Measurements from ENCODE around the gene GSDME. TPM values are rescaled to one million over a fixed set of nuclear protein-coding genes. Genes with fewer than 3 reads are reported as not detected.
"Not testable (repeated sequence)": the region's sequence is repeated elsewhere in the genome, so short reads cannot be mapped to it uniquely, and the experiment has no call there.

GSDME gene
- total RNA-seq, 4 donors from 2014 or later: 10.2 to 30.2 (median 16.4) TPM

DNA sequence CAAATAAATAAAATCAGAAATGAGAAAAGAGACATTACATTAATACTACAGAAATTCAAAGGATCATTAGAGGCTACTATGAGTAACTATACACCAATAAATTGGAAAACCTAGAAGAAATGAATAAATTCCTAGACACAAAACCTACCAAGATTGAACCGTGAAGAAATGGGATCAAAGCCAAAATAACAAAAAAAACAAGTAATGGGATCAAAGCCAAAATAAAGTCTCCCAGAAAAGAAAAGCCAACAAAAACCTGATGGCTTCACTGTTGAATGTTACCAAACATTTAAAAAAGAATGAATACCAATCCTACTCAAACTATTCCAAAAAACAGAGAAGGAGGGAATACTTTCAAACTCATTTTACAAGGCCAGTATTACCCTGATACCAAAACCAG is 20.0 kb downstream of the GSDME start:
- no peaks in the 10 kb centered on the region for H3K36me3 ChIP-seq
- no peak overlapping the region for H3K4me3 ChIP-seq (replicated peaks in 1 of 3)
- peaks cover 0 to 7% of the 10 kb centered on the region in 2 donors for H3K4me1 ChIP-seq
- DNase-seq: no peak
- no peaks in the 10 kb centered on the region for H3K27me3 ChIP-seq
- intact Hi-C loops (cut with DNase I): no loop called here
- H3K27ac ChIP-seq: no peak overlapping the region
- no peaks in the 10 kb centered on the region for H3K9me3 ChIP-seq
- 8 to 9% methylated on average over 1 of the region's 1 CpG for WGBS, 2 donors
- TF ChIP-seq, protein P1, sequence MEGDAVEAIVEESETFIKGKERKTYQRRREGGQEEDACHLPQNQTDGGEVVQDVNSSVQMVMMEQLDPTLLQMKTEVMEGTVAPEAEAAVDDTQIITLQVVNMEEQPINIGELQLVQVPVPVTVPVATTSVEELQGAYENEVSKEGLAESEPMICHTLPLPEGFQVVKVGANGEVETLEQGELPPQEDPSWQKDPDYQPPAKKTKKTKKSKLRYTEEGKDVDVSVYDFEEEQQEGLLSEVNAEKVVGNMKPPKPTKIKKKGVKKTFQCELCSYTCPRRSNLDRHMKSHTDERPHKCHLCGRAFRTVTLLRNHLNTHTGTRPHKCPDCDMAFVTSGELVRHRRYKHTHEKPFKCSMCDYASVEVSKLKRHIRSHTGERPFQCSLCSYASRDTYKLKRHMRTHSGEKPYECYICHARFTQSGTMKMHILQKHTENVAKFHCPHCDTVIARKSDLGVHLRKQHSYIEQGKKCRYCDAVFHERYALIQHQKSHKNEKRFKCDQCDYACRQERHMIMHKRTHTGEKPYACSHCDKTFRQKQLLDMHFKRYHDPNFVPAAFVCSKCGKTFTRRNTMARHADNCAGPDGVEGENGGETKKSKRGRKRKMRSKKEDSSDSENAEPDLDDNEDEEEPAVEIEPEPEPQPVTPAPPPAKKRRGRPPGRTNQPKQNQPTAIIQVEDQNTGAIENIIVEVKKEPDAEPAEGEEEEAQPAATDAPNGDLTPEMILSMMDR (IDR thresholded peaks at IDR 0.05): no peak
- no peak for TF ChIP-seq POLR2A (IDR thresholded peaks at IDR 0.05)

DNA sequence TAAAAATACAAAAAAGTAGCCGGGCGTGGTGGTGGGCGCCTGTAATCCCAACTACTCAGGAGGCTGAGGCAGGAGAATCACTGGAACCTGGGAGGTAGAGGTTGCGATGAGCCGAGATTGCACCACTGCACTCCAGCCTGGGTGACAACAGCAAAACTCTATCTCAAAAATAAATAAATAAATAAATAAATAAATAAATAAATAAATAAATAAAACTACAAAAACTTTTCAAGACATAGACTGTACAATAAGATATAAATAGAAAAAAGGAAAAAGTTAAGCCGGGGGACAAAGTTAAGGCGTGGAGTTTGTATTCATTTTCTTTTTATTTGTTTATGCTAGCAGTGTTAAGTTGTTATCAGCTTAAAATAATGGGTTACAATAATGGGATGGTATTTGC is 21.7 kb downstream of the GSDME start:
- 86 to 93% methylated on average over 7 of the region's 7 CpGs for WGBS, 2 donors
- H3K9me3 ChIP-seq; H3K27ac ChIP-seq; H3K4me1 ChIP-seq; H3K27me3 ChIP-seq; H3K36me3 ChIP-seq; intact Hi-C loops (cut with DNase I); DNase-seq; H3K4me3 ChIP-seq (replicated peaks in 1 of 3): not testable (repeated sequence)

DNA sequence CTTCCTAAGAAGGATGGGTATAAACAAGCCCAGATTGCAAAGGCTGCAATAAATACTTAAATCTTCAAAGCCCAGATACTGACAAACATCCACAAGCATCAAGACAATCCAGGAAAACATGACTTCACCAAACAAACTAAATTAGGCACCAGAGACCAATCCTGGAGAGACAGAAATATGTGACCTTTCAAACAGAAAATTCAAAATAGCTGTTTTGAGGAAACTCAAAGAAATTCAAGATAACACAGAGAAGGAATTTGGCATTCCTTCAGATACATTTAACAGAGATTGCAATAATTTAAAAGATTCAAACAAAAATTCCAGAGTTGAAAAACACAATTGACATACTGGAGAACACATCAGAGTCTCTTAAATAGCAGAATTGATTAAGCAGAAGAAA is 23.0 kb downstream of the GSDME start:
- Histone ChIP-seq H3K4me1 (peaks cover 0 to 7% of the 10 kb centered on the region in 2 donors), H3K27me3 (no peaks in the 10 kb centered on the region), H3K9me3 (no peaks in the 10 kb centered on the region), H3K36me3 (no peaks in the 10 kb centered on the region), H3K4me3 (replicated peaks in 1 of 3) (no peak overlapping the region), H3K27ac (no peak overlapping the region)
- DNase-seq: no peak
- intact Hi-C loops (cut with DNase I): no loop called here
- TF ChIP-seq, protein P1 (IDR thresholded peaks at IDR 0.05): no peak
- no peak for TF ChIP-seq POLR2A (IDR thresholded peaks at IDR 0.05)

DNA sequence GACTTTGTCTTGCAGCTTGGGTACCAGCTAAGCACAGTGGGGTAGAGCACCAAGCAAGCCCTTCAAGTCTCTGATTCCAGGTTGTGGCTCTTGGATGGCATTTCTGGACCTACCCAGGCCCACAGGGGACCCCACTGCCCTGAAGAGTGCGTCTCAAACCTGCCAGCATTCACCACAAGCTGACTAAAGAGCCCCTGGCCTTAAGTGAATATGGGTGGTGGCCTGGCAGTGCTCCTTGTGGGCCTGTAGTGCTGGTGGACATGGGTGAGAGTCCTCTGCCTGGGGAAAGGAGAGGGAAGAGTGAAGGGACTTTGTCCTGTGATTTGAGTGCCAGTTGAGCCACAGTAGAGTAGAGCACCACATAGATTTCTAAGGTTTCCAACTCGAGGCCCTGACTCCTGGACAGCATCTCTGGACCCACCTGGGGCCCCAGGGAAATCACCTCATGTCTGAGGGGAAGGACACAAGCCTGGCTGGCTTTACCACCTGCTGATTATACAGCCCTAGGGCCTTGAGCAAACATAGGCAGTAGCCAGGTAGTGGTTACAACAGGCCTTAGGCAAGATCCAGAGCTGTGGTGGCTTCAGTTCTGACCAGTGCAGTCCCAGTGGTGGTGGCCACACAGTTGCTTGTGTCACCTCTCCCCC is 23.7 kb downstream of the GSDME start:
- intact Hi-C loops (cut with DNase I): no loop called here
- WGBS, 2 donors: 96 to 100% methylated on average over 1 to 2 of the region's 2 CpGs
- Histone ChIP-seq H3K9me3 (no peaks in the 10 kb centered on the region), H3K4me3 (replicated peaks in 1 of 3) (no peak overlapping the region), H3K4me1 (peaks cover 0 to 7% of the 10 kb centered on the region in 2 donors), H3K27me3 (no peaks in the 10 kb centered on the region), H3K27ac (no peak overlapping the region), H3K36me3 (no peaks in the 10 kb centered on the region)
- DNase-seq: no peak
- no peak for TF ChIP-seq POLR2A (IDR thresholded peaks at IDR 0.05)
- TF ChIP-seq, protein P1 (IDR thresholded peaks at IDR 0.05): no peak

DNA sequence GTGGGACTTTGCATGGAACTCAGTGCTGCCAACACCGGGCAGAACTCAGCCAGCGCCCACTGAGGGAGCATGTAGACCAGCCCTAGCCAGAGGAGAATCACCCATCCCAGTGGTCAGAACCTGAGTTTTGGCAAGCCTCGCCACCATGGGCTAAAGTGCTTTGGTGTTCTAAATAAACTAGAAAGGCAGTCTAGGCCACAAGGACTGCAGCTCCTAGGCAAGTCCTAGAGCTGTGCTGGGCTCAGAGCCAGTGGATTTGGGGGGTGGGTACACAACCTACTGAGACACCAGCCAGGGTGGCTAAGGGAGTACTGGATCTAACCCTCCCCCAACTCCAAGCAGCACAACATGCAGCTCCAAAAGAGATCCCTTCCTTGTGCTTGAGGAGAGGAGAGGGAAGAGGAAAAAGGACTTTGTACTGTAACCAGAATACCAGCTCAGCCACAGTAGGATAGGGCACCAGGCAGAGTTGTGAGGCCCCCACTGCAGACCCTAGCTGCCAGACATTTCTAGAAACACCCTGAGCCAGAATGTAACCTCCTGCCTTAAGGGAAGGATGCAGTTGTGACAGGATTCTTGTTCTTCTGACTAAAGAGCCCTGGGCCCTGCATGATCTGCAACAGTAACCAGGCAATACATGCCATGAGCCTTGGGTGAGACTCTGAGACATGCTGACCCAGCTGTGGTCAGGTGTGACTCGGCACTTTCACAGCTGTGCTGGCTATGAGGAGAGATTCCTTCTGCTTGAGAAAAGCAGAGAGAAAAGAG is 24.4 kb downstream of the GSDME start:
- intact Hi-C loops (cut with DNase I): no loop called here
- 83 to 88% methylated on average over 2 to 4 of the region's 4 CpGs for WGBS, 2 donors
- peaks cover 0 to 6% of the 10 kb centered on the region in 2 donors for H3K4me1 ChIP-seq
- no peak overlapping the region for H3K27ac ChIP-seq
- no peak overlapping the region for H3K4me3 ChIP-seq (replicated peaks in 1 of 3)
- H3K27me3 ChIP-seq: no peaks in the 10 kb centered on the region
- DNase-seq: peak; percentile 39 to 63
- H3K9me3 ChIP-seq: no peaks in the 10 kb centered on the region
- H3K36me3 ChIP-seq: no peaks in the 10 kb centered on the region
- TF ChIP-seq, protein P1 (IDR thresholded peaks at IDR 0.05): no peak
- TF ChIP-seq POLR2A (IDR thresholded peaks at IDR 0.05): no peak
